Measurements from ENCODE around the gene NEK9. TPM values are rescaled to one million over a fixed set of nuclear protein-coding genes. Genes with fewer than 3 reads are reported as not detected.
"Not testable (repeated sequence)": the region's sequence is repeated elsewhere in the genome, so short reads cannot be mapped to it uniquely, and the experiment has no call there.

NEK9 gene
- total RNA-seq, 2 experiments from 2014 or later, result 74.9 to 81.6 TPM

DNA sequence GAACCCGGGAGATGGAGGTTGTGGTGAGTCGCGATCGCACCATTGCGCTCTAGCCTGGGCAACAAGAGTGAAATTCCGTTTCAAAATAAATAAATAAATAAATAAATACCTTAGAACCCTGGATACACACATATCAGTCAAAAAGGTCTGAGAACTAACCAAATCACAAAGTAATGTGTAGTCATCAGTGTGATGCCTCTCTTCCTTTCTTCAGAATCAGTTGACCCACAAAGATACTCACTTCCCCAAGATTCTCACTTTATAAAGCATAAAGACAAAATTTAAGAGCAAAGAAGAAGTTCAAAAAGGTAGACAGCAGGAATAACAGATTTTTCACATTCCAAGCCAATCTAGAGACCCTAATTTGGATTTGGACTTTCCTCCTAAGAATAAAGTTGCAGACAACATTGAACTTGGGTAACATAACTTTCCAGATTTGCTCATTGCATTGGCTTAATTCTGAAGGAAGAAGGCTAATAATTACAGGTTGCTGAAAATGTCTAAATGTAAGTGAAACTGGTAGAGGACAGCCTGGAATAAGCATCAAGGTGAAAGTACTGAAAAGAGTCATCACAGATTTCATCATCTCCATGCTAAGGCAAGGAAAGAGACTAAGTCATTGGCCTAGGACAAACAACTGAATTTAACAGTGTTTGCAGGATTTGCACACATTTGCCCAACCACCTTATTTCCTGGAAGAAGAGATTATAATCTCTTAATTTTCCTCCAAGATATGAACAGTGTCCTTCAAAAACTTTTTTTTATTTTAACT lies 32.2 kb upstream of the NEK9 start:
- ChIA-PET CTCF (interaction anchor here (0.9 to 1.3 kb wide), 2 partner anchors 23 to 118 kb away, joined by 3 to 6 read pairs; no protein-coding TSS in a partner anchor), POLR2A (no interaction called here)
- Mint-ChIP-seq H3K27me3 (no peaks in the 10 kb centered on the region), H3K9me3 (no peaks in the 10 kb centered on the region), H3K4me1 (peaks cover 69% of the 10 kb centered on the region), H3K36me3 (ENCODE audit: low read depth) (peaks cover 7% of the 10 kb centered on the region), H3K27ac (peak overlapping the region; percentile 55), H3K4me3 (no peak overlapping the region)
- DNase-seq, result no peak

DNA sequence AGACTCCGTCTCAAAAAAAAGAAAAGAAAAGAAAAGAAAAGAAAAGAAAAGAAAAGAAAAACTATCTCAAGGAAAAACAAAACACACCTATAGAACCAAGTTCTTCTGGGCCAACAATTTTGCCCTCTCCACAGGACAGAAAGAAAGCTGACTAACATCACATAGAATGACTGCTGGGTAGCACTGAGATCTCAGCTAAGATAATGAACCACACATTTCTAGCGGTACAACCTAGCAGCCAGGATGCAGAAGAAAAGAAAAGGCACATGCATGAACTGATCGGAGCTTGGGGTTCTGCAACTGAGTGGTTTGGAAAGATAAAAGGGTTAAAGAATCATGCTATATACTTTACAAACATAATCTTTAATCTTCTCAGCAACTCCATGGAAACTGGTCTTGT lies 30.1 kb upstream of the NEK9 start:
- peaks cover 7% of the 10 kb centered on the region for H3K36me3 Mint-ChIP-seq (ENCODE audit: low read depth)
- CTCF ChIA-PET, result interaction anchor here (0.7 to 1.6 kb wide), 8 partner anchors 8 to 317 kb away, joined by 3 to 4 read pairs (median 4); no protein-coding TSS in a partner anchor
- H3K27ac Mint-ChIP-seq, result peak overlapping the region; percentile 39
- no peaks in the 10 kb centered on the region for H3K9me3 Mint-ChIP-seq
- no peaks in the 10 kb centered on the region for H3K27me3 Mint-ChIP-seq
- H3K4me3 Mint-ChIP-seq, result peak overlapping the region; percentile 11
- peaks cover 68% of the 10 kb centered on the region for H3K4me1 Mint-ChIP-seq
- POLR2A ChIA-PET, result interaction anchor here (1.0 kb wide), 1 partner anchor 15 kb away, joined by 3 read pairs; no protein-coding TSS in a partner anchor
- peak; percentile 65 for DNase-seq

GRCh38 chr14:75156111-75156510 lies 29.3 kb upstream of the NEK9 start:
- DNase-seq, result no peak
- Mint-ChIP-seq H3K27me3 (no peaks in the 10 kb centered on the region), H3K9me3 (no peaks in the 10 kb centered on the region), H3K4me1 (peaks cover 62% of the 10 kb centered on the region), H3K4me3 (no peak overlapping the region), H3K36me3 (ENCODE audit: low read depth) (peaks cover 9% of the 10 kb centered on the region), H3K27ac (no peak overlapping the region)
- ChIA-PET POLR2A (no interaction called here), CTCF (no interaction called here)

DNA sequence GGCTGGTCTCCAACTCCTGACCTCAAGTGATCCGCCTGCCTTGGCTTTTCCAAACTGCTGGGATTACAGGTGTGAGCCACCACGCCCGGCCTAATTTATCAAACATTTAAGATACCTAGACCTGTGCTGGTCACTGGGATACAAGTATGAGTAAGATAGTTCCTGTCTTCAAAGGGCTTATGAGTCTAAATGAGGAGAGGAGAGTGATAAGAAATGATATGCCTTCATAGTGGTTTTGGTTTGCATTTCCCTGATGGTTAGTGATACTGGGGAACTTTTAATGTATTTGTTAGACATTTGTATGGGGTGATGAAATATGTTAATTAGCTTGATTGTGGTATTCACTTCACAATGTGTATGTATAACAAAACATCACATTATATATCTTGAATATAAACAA lies 28.3 kb upstream of the NEK9 start:
- no peak for DNase-seq
- H3K4me3 Mint-ChIP-seq, result no peak overlapping the region
- no peaks in the 10 kb centered on the region for H3K9me3 Mint-ChIP-seq
- H3K4me1 Mint-ChIP-seq, result peaks cover 54% of the 10 kb centered on the region
- no peaks in the 10 kb centered on the region for H3K27me3 Mint-ChIP-seq
- H3K36me3 Mint-ChIP-seq (ENCODE audit: low read depth), result peaks cover 9% of the 10 kb centered on the region
- CTCF ChIA-PET, result interaction anchor here (0.9 kb wide), 1 partner anchor 129 kb away, joined by 3 read pairs; no protein-coding TSS in a partner anchor
- POLR2A ChIA-PET, result no interaction called here
- H3K27ac Mint-ChIP-seq, result no peak overlapping the region

GRCh38 chr14:75153295-75153694 lies 26.4 kb upstream of the NEK9 start:
- H3K27me3 Mint-ChIP-seq, result no peaks in the 10 kb centered on the region
- H3K36me3 Mint-ChIP-seq (ENCODE audit: low read depth), result peaks cover 20% of the 10 kb centered on the region
- H3K4me3 Mint-ChIP-seq, result no peak overlapping the region
- no peaks in the 10 kb centered on the region for H3K9me3 Mint-ChIP-seq
- peaks cover 43% of the 10 kb centered on the region for H3K4me1 Mint-ChIP-seq
- CTCF ChIA-PET, result interaction anchor here (0.6 to 1.9 kb wide), 5 partner anchors 11 to 323 kb away, joined by 3 to 4 read pairs (median 4); partner anchors contain the start of gene NEK9
- POLR2A ChIA-PET, result no interaction called here
- DNase-seq, result no peak
- H3K27ac Mint-ChIP-seq, result no peak overlapping the region

- DNase-seq, result no peak
Observed at GRCh38 chr14:75151851-75152250, 25.0 kb upstream of the NEK9 start.

DNA sequence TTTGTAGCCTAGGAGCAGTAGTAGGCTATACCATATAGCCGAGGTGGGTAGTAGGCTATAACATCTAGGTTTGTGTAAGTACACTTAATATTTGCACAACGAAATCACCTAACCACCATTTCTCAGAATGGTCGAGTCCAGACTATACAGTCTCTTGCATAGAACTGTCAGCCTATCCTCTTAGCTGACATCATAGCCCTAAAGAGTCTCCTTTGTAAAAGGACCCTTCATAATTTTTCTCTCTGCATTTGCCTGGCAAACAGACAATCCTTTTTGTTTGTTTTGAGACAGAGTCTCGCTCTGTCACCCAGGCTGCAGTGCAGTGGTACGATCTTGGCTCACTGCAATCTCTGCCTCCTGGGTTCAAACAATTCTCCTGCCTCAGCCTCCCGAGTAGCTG lies 23.8 kb upstream of the NEK9 start:
- POLR2A ChIA-PET, H3K4me3 Mint-ChIP-seq, H3K27me3 Mint-ChIP-seq, CTCF ChIA-PET, DNase-seq, H3K27ac Mint-ChIP-seq, H3K9me3 Mint-ChIP-seq: not testable (repeated sequence)
- Mint-ChIP-seq H3K4me1 (peaks cover 38% of the 10 kb centered on the region), H3K36me3 (ENCODE audit: low read depth) (peaks cover 27% of the 10 kb centered on the region)

More at GRCh38 chr14:75151851-75152250, 25.0 kb upstream of the NEK9 start:
- CTCF ChIA-PET, result no interaction called here
- no peak overlapping the region for H3K4me3 Mint-ChIP-seq
- H3K27me3 Mint-ChIP-seq, result no peaks in the 10 kb centered on the region
- H3K4me1 Mint-ChIP-seq, result peaks cover 40% of the 10 kb centered on the region
- peaks cover 23% of the 10 kb centered on the region for H3K36me3 Mint-ChIP-seq (ENCODE audit: low read depth)
- no peak overlapping the region for H3K27ac Mint-ChIP-seq
- no peaks in the 10 kb centered on the region for H3K9me3 Mint-ChIP-seq
- POLR2A ChIA-PET, result no interaction called here

- no peaks in the 10 kb centered on the region for H3K9me3 Mint-ChIP-seq
- H3K36me3 Mint-ChIP-seq (ENCODE audit: low read depth), result peaks cover 27% of the 10 kb centered on the region
- no peaks in the 10 kb centered on the region for H3K27me3 Mint-ChIP-seq
- DNase-seq, result no peak
- ChIA-PET POLR2A (no interaction called here), CTCF (no interaction called here)
- H3K4me1 Mint-ChIP-seq, result peaks cover 38% of the 10 kb centered on the region
- no peak overlapping the region for H3K27ac Mint-ChIP-seq
- H3K4me3 Mint-ChIP-seq, result no peak overlapping the region
Observed at GRCh38 chr14:75150150-75150549, 23.3 kb upstream of the NEK9 start.

GRCh38 chr14:75147423-75148071 lies 20.7 kb upstream of the NEK9 start:
- Mint-ChIP-seq H3K4me1 (peaks cover 51% of the 10 kb centered on the region), H3K36me3 (ENCODE audit: low read depth) (peaks cover 36% of the 10 kb centered on the region)
- CTCF ChIA-PET, result no interaction called here

DNA sequence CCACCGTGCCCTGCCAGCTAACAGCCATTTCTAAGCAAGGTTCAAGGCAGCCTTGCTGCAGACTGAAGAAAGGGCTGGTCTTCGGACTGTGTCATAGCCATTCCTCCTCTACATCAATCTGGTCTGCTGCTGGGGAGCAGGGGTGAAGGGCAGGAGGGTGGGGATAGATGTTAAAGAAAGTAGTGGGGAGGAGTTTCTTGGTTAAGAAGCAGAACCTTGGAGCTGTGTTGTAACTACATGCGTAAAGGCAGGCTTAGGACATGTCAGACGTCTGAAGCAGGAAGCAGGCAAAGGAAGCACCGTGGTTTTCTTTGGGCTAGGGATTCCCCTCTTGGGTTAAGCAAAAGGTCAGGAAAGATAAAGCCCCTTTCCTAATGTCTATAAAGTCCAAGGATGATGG lies 18.1 kb upstream of the NEK9 start:
- peaks cover 63% of the 10 kb centered on the region for H3K4me1 Mint-ChIP-seq
- DNase-seq, result peak; percentile 18
- peaks cover 28% of the 10 kb centered on the region for H3K36me3 Mint-ChIP-seq (ENCODE audit: low read depth)
- H3K27ac Mint-ChIP-seq, result no peak overlapping the region
- no peak overlapping the region for H3K4me3 Mint-ChIP-seq
- no peaks in the 10 kb centered on the region for H3K9me3 Mint-ChIP-seq
- no peaks in the 10 kb centered on the region for H3K27me3 Mint-ChIP-seq
- ChIA-PET POLR2A (interaction anchor here (0.6 kb wide), 1 partner anchor 20 kb away, joined by 3 read pairs; no protein-coding TSS in a partner anchor), CTCF (interaction anchor here (0.8 to 2.3 kb wide), 3 partner anchors 19 to 159 kb away, joined by 3 to 8 read pairs (median 4); no protein-coding TSS in a partner anchor)

More at GRCh38 chr14:75147423-75148071, 20.7 kb upstream of the NEK9 start:
- no peak for DNase-seq
- Mint-ChIP-seq H3K4me3 (no peak overlapping the region), H3K27me3 (no peaks in the 10 kb centered on the region), H3K27ac (no peak overlapping the region), H3K9me3 (no peaks in the 10 kb centered on the region)
- POLR2A ChIA-PET, result no interaction called here

DNA sequence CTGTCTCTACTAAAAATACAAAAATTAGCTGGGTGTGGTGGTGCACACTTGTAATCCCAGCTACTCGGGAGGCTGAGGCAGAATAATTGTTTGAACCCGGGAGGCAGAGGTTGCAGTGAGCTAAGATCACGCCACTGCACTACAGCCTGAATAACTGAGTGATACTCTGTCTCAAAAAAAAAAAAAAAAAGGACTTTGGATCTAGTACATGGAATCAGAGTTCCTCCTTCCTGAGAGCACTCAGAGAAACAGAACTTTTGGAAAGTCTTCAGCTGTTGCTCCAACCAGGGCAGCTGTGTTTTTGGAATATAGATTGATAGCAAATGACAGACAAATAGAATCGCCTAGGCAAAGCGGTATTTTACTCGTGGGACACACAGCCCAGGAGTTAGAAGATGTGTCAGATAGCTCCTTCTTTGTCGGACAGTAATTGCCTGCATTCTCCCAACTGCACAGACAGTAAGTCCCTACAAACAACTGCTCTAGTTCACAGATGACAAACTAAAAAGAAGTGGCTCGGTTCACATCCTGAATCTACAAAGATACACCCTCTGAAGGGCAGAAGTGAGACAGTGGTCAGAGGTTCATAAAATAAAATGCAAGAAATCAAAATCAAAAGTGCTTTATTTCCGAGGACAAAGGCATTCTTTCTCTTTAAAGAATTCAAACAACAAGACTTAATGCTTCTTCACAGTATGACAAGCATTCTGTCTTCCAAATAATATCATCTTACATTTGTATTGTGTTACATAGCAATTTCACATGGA lies 17.1 kb upstream of the NEK9 start:
- Mint-ChIP-seq H3K36me3 (ENCODE audit: low read depth) (peaks cover 28% of the 10 kb centered on the region), H3K27ac (no peak overlapping the region), H3K27me3 (no peaks in the 10 kb centered on the region), H3K4me3 (no peak overlapping the region), H3K9me3 (no peaks in the 10 kb centered on the region), H3K4me1 (peaks cover 73% of the 10 kb centered on the region)
- ChIA-PET CTCF (interaction anchor here (0.8 to 2.3 kb wide), 3 partner anchors 14 to 160 kb away, joined by 3 to 8 read pairs (median 4); no protein-coding TSS in a partner anchor), POLR2A (interaction anchor here (0.6 kb wide), 1 partner anchor 411 kb away, joined by 3 read pairs; no protein-coding TSS in a partner anchor)
- DNase-seq, result no peak

DNA sequence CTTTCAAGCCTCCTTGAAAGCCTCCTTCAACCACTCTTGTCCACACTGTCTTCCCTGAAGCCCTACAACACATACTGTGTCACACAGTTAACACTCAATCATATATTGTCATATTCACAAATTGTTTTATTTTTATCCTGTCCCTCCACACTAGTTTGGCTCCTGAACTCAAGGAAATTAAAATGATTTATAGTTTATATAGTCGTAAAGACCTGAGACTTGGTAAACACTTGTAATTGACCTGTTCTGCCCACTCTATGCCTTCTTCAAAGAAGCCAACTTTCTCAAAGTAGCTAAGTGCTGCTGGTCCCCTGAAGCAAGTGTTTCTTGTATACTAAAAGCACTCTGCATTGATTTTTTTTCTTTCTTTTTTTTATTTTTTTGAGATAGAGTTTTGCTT lies 15.6 kb upstream of the NEK9 start:
- Mint-ChIP-seq H3K9me3 (no peaks in the 10 kb centered on the region), H3K36me3 (ENCODE audit: low read depth) (peaks cover 28% of the 10 kb centered on the region), H3K4me3 (no peak overlapping the region), H3K27me3 (no peaks in the 10 kb centered on the region), H3K4me1 (peaks cover 76% of the 10 kb centered on the region), H3K27ac (no peak overlapping the region)
- CTCF ChIA-PET, result interaction anchor here (1.5 to 1.7 kb wide), 2 partner anchors 12 to 152 kb away, joined by 4 read pairs; no protein-coding TSS in a partner anchor
- POLR2A ChIA-PET, result no interaction called here
- DNase-seq, result no peak

Data from activated CD4-positive, alpha-beta T cell treated with anti-CD3 and anti-CD28 coated beads, Interleukin-2, amount 10 ng/mL, durations not matched to agents 7 days and 5 days (primary cell).